ENCODE results near the gene UNC5B. TPM values are rescaled to one million over a fixed set of nuclear protein-coding genes. Genes with fewer than 3 reads are reported as not detected.

Gene UNC5B
- polyA plus RNA-seq (2013) = 0.24 TPM

DNA sequence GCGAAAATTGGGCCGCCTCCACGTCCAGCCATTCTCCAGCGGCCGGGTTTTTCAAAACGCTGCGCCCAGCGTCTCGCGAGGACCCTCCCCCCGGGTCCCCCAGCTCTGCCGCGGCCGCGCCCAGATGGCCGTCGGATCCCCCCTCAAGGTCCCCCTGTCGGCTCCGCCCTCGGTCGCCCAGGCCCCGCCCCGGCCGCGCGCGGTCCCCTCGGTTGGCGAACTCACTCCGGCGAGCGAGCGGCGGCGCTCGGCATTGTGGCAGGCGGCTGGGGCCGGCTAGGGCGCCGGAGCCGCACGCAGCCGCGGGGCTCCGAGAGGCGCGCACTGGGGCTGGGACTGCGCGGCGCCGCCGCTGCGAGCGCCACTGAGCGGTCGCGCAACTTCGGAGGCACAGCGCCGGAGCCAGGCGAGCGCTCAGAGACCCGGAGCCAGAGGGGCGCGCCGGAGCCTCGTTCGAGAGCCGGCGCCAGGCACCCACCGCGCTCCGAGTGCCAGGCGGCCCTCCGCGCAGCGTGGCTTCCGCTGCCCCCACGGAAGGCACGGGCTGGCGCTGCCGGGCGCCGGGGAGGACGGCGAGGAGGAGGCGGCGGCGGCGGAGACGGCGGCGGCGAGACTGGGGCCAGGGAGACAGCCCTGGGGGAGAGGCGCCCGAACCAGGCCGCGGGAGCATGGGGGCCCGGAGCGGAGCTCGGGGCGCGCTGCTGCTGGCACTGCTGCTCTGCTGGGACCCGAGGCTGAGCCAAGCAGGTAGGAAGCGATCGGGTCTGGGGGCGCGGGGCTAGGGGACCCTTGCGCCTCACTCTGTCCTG lies at the start of gene UNC5B:
UNC5B (plus strand) TSS at position 253 of the 809 bp plus-strand sequence; CDS start at position 669, 416 bp downstream.
- Histone ChIP-seq H3K27me3 (replicated peaks in 2 of 5; ENCODE audit: control insufficient read depth in 4 of 5, insufficient read depth in 5 of 5, low read length in 4 of 5) (peaks cover 0 to 56% (median 34%) of the 10 kb centered on the region in 5 experiments), H3K4me1 (ENCODE audit: control extremely low read depth in 1 of 4, control insufficient read depth in 4 of 4, insufficient read depth in 4 of 4, low read length in 3 of 4) (peaks cover 0 to 38% (median 30%) of the 10 kb centered on the region in 4 experiments), H3K36me3 (ENCODE audit: control insufficient read depth in 4 of 4, insufficient read depth in 4 of 4, low read length in 3 of 4) (no peaks in the 10 kb centered on the region), H3K27ac (ENCODE audit: insufficient read depth in 1 of 2, low read depth in 1 of 2, low read length in 2 of 2, poor library complexity in 1 of 2, severe bottlenecking in 2 of 2) (no peak within 1 kb of the TSS), H3K9me3 (ENCODE audit: control extremely low read depth in 1 of 5, control insufficient read depth in 4 of 5, insufficient read depth in 2 of 5, low read depth in 1 of 5, low read length in 4 of 5) (no peaks in the 10 kb centered on the region), H3K4me3 (ENCODE audit: control insufficient read depth in 1 of 7, extremely low read depth in 1 of 7, insufficient read depth in 4 of 7, low read depth in 2 of 7, low read length in 6 of 7) (peak within 1 kb of the TSS; percentile 36 to 75 (median 65))
- under 1% methylated on average over 99 of the region's 109 CpGs for WGBS (ENCODE audit: insufficient coverage)
- peak; percentile 77 to 90 (median 89) for DNase-seq
- ChIA-PET CTCF (interaction anchor here (0.9 to 2.6 kb wide), 4 partner anchors 17 to 287 kb away, joined by 3 to 16 read pairs (median 4); no protein-coding TSS in a partner anchor), POLR2A (interaction anchor here (1.2 kb wide), 1 partner anchor 23 kb away, joined by 3 read pairs; no protein-coding TSS in a partner anchor)

GRCh38 chr10:71173466-71173865 lies 38.9 kb upstream of the UNC5B start:
- POLR2A ChIA-PET = no interaction called here
- Histone ChIP-seq H3K27me3 (replicated peaks in 2 of 5; ENCODE audit: control insufficient read depth in 4 of 5, insufficient read depth in 5 of 5, low read length in 4 of 5) (no peaks in the 10 kb centered on the region), H3K4me1 (ENCODE audit: control extremely low read depth in 1 of 4, control insufficient read depth in 4 of 4, insufficient read depth in 4 of 4, low read length in 3 of 4) (peaks cover 0 to 3% (median 0%) of the 10 kb centered on the region in 4 experiments), H3K36me3 (ENCODE audit: control insufficient read depth in 4 of 4, insufficient read depth in 4 of 4, low read length in 3 of 4) (no peaks in the 10 kb centered on the region), H3K9me3 (ENCODE audit: control extremely low read depth in 1 of 5, control insufficient read depth in 4 of 5, insufficient read depth in 2 of 5, low read depth in 1 of 5, low read length in 4 of 5) (no peaks in the 10 kb centered on the region), H3K4me3 (ENCODE audit: control insufficient read depth in 1 of 7, extremely low read depth in 1 of 7, insufficient read depth in 4 of 7, low read depth in 2 of 7, low read length in 6 of 7) (no peak overlapping the region), H3K27ac (ENCODE audit: insufficient read depth in 1 of 2, low read depth in 1 of 2, low read length in 2 of 2, poor library complexity in 1 of 2, severe bottlenecking in 2 of 2) (no peak overlapping the region)
- no peak for DNase-seq
- CTCF ChIA-PET = no interaction called here

- no peaks in the 10 kb centered on the region for H3K36me3 ChIP-seq (ENCODE audit: control insufficient read depth in 4 of 4, insufficient read depth in 4 of 4, low read length in 3 of 4)
- ChIA-PET POLR2A (no interaction called here), CTCF (interaction anchor here (1.3 to 1.7 kb wide), 2 partner anchors 25 to 42 kb away, joined by 3 to 4 read pairs; no protein-coding TSS in a partner anchor)
- H3K9me3 ChIP-seq (ENCODE audit: control extremely low read depth in 1 of 5, control insufficient read depth in 4 of 5, insufficient read depth in 2 of 5, low read depth in 1 of 5, low read length in 4 of 5) = no peaks in the 10 kb centered on the region
- 100% methylated on average over 1 of the region's 2 CpGs for WGBS (ENCODE audit: insufficient coverage)
- H3K27me3 ChIP-seq (replicated peaks in 2 of 5; ENCODE audit: control insufficient read depth in 4 of 5, insufficient read depth in 5 of 5, low read length in 4 of 5) = peaks cover 0 to 2% (median 0%) of the 10 kb centered on the region in 5 experiments
- no peak overlapping the region for H3K4me3 ChIP-seq (ENCODE audit: control insufficient read depth in 1 of 7, extremely low read depth in 1 of 7, insufficient read depth in 4 of 7, low read depth in 2 of 7, low read length in 6 of 7)
- no peak for DNase-seq
- peaks cover 0 to 3% (median 0%) of the 10 kb centered on the region in 4 experiments for H3K4me1 ChIP-seq (ENCODE audit: control extremely low read depth in 1 of 4, control insufficient read depth in 4 of 4, insufficient read depth in 4 of 4, low read length in 3 of 4)
- H3K27ac ChIP-seq (ENCODE audit: insufficient read depth in 1 of 2, low read depth in 1 of 2, low read length in 2 of 2, poor library complexity in 1 of 2, severe bottlenecking in 2 of 2) = no peak overlapping the region
Observed at GRCh38 chr10:71176661-71177060, 35.7 kb upstream of the UNC5B start.

GRCh38 chr10:71177651-71178199 lies 34.6 kb upstream of the UNC5B start:
- Histone ChIP-seq H3K4me3 (ENCODE audit: control insufficient read depth in 1 of 7, extremely low read depth in 1 of 7, insufficient read depth in 4 of 7, low read depth in 2 of 7, low read length in 6 of 7) (no peak overlapping the region), H3K27me3 (replicated peaks in 2 of 5; ENCODE audit: control insufficient read depth in 4 of 5, insufficient read depth in 5 of 5, low read length in 4 of 5) (peaks cover 0 to 2% (median 0%) of the 10 kb centered on the region in 5 experiments), H3K4me1 (ENCODE audit: control extremely low read depth in 1 of 4, control insufficient read depth in 4 of 4, insufficient read depth in 4 of 4, low read length in 3 of 4) (peaks cover 0 to 3% (median 0%) of the 10 kb centered on the region in 4 experiments), H3K27ac (ENCODE audit: insufficient read depth in 1 of 2, low read depth in 1 of 2, low read length in 2 of 2, poor library complexity in 1 of 2, severe bottlenecking in 2 of 2) (no peak overlapping the region), H3K9me3 (ENCODE audit: control extremely low read depth in 1 of 5, control insufficient read depth in 4 of 5, insufficient read depth in 2 of 5, low read depth in 1 of 5, low read length in 4 of 5) (no peaks in the 10 kb centered on the region), H3K36me3 (ENCODE audit: control insufficient read depth in 4 of 4, insufficient read depth in 4 of 4, low read length in 3 of 4) (no peaks in the 10 kb centered on the region)
- ChIA-PET CTCF (interaction anchor here (1.7 kb wide), 1 partner anchor 26 kb away, joined by 4 read pairs; no protein-coding TSS in a partner anchor), POLR2A (no interaction called here)
- DNase-seq = no peak
- 100% methylated on average over 3 of the region's 4 CpGs for WGBS (ENCODE audit: insufficient coverage)

GRCh38 chr10:71178880-71179279 lies 33.5 kb upstream of the UNC5B start:
- Histone ChIP-seq H3K4me3 (ENCODE audit: control insufficient read depth in 1 of 7, extremely low read depth in 1 of 7, insufficient read depth in 4 of 7, low read depth in 2 of 7, low read length in 6 of 7) (no peak overlapping the region), H3K27ac (ENCODE audit: insufficient read depth in 1 of 2, low read depth in 1 of 2, low read length in 2 of 2, poor library complexity in 1 of 2, severe bottlenecking in 2 of 2) (no peak overlapping the region), H3K4me1 (ENCODE audit: control extremely low read depth in 1 of 4, control insufficient read depth in 4 of 4, insufficient read depth in 4 of 4, low read length in 3 of 4) (peaks cover 0 to 3% (median 0%) of the 10 kb centered on the region in 4 experiments), H3K9me3 (ENCODE audit: control extremely low read depth in 1 of 5, control insufficient read depth in 4 of 5, insufficient read depth in 2 of 5, low read depth in 1 of 5, low read length in 4 of 5) (no peaks in the 10 kb centered on the region), H3K36me3 (ENCODE audit: control insufficient read depth in 4 of 4, insufficient read depth in 4 of 4, low read length in 3 of 4) (no peaks in the 10 kb centered on the region), H3K27me3 (replicated peaks in 2 of 5; ENCODE audit: control insufficient read depth in 4 of 5, insufficient read depth in 5 of 5, low read length in 4 of 5) (peaks cover 0 to 2% (median 0%) of the 10 kb centered on the region in 5 experiments)
- 90% methylated on average over 3 of the region's 3 CpGs for WGBS (ENCODE audit: insufficient coverage)
- ChIA-PET CTCF (no interaction called here), POLR2A (no interaction called here)
- DNase-seq = no peak

DNA sequence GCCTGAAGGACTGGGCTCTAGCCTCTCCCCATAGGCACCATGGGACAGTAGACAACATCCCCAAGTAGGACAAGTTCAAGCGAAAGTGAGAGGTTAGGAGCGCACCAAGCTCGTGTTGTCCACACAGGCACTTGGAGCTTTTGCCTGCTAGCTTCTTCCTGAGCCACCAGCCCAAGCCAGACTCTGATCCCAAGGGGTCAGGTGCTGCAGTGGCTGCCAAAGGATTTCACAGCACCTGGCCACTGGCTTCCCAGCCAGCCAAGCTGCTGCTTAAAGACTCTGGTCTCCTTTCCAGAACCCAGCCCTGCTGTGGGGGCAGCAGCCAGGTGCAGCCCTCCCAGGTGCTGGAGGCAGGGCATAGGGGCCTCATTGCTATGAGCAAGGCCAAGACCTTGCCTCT lies 33.0 kb upstream of the UNC5B start:
- Histone ChIP-seq H3K9me3 (ENCODE audit: control extremely low read depth in 1 of 5, control insufficient read depth in 4 of 5, insufficient read depth in 2 of 5, low read depth in 1 of 5, low read length in 4 of 5) (no peaks in the 10 kb centered on the region), H3K27ac (ENCODE audit: insufficient read depth in 1 of 2, low read depth in 1 of 2, low read length in 2 of 2, poor library complexity in 1 of 2, severe bottlenecking in 2 of 2) (no peak overlapping the region), H3K4me1 (ENCODE audit: control extremely low read depth in 1 of 4, control insufficient read depth in 4 of 4, insufficient read depth in 4 of 4, low read length in 3 of 4) (peaks cover 0 to 3% (median 0%) of the 10 kb centered on the region in 4 experiments), H3K27me3 (replicated peaks in 2 of 5; ENCODE audit: control insufficient read depth in 4 of 5, insufficient read depth in 5 of 5, low read length in 4 of 5) (peaks cover 0 to 2% (median 0%) of the 10 kb centered on the region in 5 experiments), H3K36me3 (ENCODE audit: control insufficient read depth in 4 of 4, insufficient read depth in 4 of 4, low read length in 3 of 4) (no peaks in the 10 kb centered on the region), H3K4me3 (ENCODE audit: control insufficient read depth in 1 of 7, extremely low read depth in 1 of 7, insufficient read depth in 4 of 7, low read depth in 2 of 7, low read length in 6 of 7) (no peak overlapping the region)
- ChIA-PET POLR2A (no interaction called here), CTCF (no interaction called here)
- DNase-seq = no peak
- 92% methylated on average over 3 of the region's 3 CpGs for WGBS (ENCODE audit: insufficient coverage)

GRCh38 chr10:71184421-71184820 lies 27.9 kb upstream of the UNC5B start:
- no peaks in the 10 kb centered on the region for H3K9me3 ChIP-seq (ENCODE audit: control extremely low read depth in 1 of 5, control insufficient read depth in 4 of 5, insufficient read depth in 2 of 5, low read depth in 1 of 5, low read length in 4 of 5)
- 97% methylated on average over 5 of the region's 6 CpGs for WGBS (ENCODE audit: insufficient coverage)

More at GRCh38 chr10:71184421-71184820, 27.9 kb upstream of the UNC5B start:
- Histone ChIP-seq H3K36me3 (ENCODE audit: control insufficient read depth in 4 of 4, insufficient read depth in 4 of 4, low read length in 3 of 4) (no peaks in the 10 kb centered on the region), H3K27ac (ENCODE audit: insufficient read depth in 1 of 2, low read depth in 1 of 2, low read length in 2 of 2, poor library complexity in 1 of 2, severe bottlenecking in 2 of 2) (no peak overlapping the region), H3K4me3 (ENCODE audit: control insufficient read depth in 1 of 7, extremely low read depth in 1 of 7, insufficient read depth in 4 of 7, low read depth in 2 of 7, low read length in 6 of 7) (no peak overlapping the region), H3K27me3 (replicated peaks in 2 of 5; ENCODE audit: control insufficient read depth in 4 of 5, insufficient read depth in 5 of 5, low read length in 4 of 5) (peaks cover 0 to 2% (median 0%) of the 10 kb centered on the region in 5 experiments), H3K4me1 (ENCODE audit: control extremely low read depth in 1 of 4, control insufficient read depth in 4 of 4, insufficient read depth in 4 of 4, low read length in 3 of 4) (no peaks in the 10 kb centered on the region)
- CTCF ChIA-PET = no interaction called here
- POLR2A ChIA-PET = interaction anchor here (0.6 kb wide), 1 partner anchor 20 kb away, joined by 6 read pairs; no protein-coding TSS in a partner anchor
- no peak for DNase-seq

Data from common myeloid progenitor, CD34-positive (primary cell).